ENCODE data around the gene PPDPF. TPM values are rescaled to one million over a fixed set of nuclear protein-coding genes. Genes with fewer than 3 reads are reported as not detected.

The PPDPF gene
- polyA plus RNA-seq, 3 donors: 13.4 to 39.9 (median 26.1) TPM

DNA sequence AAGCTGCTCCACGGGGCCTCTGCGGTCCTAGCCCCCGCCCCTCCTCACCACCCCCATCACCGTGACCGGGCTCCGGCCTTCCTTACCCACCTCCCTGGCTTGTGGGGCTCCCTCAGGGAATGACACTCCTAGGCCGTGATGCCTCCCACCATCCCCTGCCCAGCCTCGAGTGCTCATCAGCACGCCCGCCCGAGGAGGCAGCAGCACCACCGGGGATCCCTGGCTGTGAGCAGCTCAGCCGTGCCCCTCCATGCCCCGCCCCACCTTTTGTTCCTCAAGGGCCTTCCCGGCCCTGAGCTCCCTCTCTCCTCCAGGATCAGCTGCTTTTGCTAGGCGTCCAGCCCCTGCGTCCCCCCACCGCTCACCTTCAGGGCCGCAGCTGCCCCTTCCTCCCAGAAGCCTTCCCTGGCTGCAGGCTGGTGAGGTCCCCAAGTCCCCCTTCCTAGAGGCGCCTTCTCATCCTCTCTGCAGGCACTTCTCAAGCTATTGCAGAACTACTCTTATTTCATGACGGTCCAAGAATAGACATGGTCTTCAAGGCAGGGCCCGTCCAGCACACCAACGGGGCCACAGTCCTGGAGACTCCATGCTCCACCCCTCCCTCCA, 36.4 kb downstream of the PPDPF start:
- H3K4me1 Mint-ChIP-seq: peaks cover 10% of the 10 kb centered on the region
- Histone ChIP-seq H3K36me3 (replicated peaks in 1 of 2; ENCODE audit: control insufficient read depth in 1 of 2, insufficient read depth in 2 of 2, low read length in 2 of 2) (peaks cover 22 to 24% of the 10 kb centered on the region in 2 donors), H3K79me2 (ENCODE audit: insufficient read depth, low read length) (no peaks in the 10 kb centered on the region), H2AFZ (ENCODE audit: insufficient read depth, low read depth, low read length, poor library complexity, severe bottlenecking) (no peak overlapping the region), H3K27me3 (ENCODE audit: control insufficient read depth in 2 of 2, insufficient read depth in 2 of 2, low read length in 2 of 2) (peaks cover 2 to 66% of the 10 kb centered on the region in 2 donors), H3K4me2 (replicated peaks; ENCODE audit: extremely low read depth, low read length, poor library complexity, severe bottlenecking) (no peak overlapping the region), H3K9me3 (replicated peaks in 1 of 2; ENCODE audit: control insufficient read depth in 1 of 2, insufficient read depth in 1 of 2, low read length in 2 of 2) (peaks cover 0 to 7% of the 10 kb centered on the region in 2 donors), H3K9ac (ENCODE audit: insufficient read depth, low read length, poor library complexity, severe bottlenecking) (no peak overlapping the region), H3K4me3 (replicated peaks in 1 of 3; ENCODE audit: low read depth in 2 of 3, low read length in 3 of 3) (no peak overlapping the region), H3K4me1 (ENCODE audit: control insufficient read depth in 1 of 2, insufficient read depth in 2 of 2, low read length in 2 of 2) (peaks cover 15 to 22% of the 10 kb centered on the region in 2 donors), H3K27ac (ENCODE audit: low read depth in 1 of 2, low read length in 2 of 2) (no peak overlapping the region), H4K20me1 (ENCODE audit: insufficient read depth, low read length) (peaks cover 63% of the 10 kb centered on the region)
- H3K9me3 Mint-ChIP-seq: peaks cover 4 to 22% (median 6%) of the 10 kb centered on the region in 7 donors
- TF ChIP-seq, protein P1, sequence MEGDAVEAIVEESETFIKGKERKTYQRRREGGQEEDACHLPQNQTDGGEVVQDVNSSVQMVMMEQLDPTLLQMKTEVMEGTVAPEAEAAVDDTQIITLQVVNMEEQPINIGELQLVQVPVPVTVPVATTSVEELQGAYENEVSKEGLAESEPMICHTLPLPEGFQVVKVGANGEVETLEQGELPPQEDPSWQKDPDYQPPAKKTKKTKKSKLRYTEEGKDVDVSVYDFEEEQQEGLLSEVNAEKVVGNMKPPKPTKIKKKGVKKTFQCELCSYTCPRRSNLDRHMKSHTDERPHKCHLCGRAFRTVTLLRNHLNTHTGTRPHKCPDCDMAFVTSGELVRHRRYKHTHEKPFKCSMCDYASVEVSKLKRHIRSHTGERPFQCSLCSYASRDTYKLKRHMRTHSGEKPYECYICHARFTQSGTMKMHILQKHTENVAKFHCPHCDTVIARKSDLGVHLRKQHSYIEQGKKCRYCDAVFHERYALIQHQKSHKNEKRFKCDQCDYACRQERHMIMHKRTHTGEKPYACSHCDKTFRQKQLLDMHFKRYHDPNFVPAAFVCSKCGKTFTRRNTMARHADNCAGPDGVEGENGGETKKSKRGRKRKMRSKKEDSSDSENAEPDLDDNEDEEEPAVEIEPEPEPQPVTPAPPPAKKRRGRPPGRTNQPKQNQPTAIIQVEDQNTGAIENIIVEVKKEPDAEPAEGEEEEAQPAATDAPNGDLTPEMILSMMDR (IDR thresholded peaks at IDR 0.05): no peak
- peak overlapping the region in 1 of 2 donors; percentile 35 for H3K4me3 Mint-ChIP-seq
- peaks cover 27 to 75% (median 58%) of the 10 kb centered on the region in 3 donors for H3K27me3 Mint-ChIP-seq (ENCODE audit: low read depth in 3 of 3)
- no peak overlapping the region for H3K27ac Mint-ChIP-seq
- peaks cover 23 to 34% of the 10 kb centered on the region in 2 donors for H3K36me3 Mint-ChIP-seq
- intact Hi-C loops (cut with micrococcal nuclease): no loop called here
- WGBS (ENCODE audit: insufficient coverage): 89% methylated on average over 19 of the region's 23 CpGs
- no peak for DNase-seq

DNA sequence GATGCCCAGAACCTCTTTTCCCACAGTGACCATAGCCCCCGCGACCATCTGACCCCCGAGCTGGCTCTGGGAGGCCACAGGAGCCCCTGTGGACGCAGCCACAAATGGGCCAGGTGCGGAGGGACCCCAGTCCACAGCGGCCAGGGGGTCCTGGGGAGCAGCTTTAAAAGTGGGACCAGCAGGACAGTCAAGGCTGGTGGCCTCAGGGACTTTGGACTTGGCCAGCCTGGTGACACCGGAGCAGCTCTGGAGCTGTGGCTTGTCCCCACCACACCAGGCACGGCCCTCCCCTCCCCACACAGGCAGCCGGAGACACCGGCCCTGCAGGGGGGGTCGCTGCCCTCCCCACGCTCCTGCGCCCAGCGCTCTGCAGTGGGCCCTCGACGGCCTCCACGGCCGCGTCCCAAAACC, 36.9 kb downstream of the PPDPF start:
- no peak overlapping the region for H3K4me2 ChIP-seq (replicated peaks; ENCODE audit: extremely low read depth, low read length, poor library complexity, severe bottlenecking)
- H3K4me1 ChIP-seq (ENCODE audit: control insufficient read depth in 1 of 2, insufficient read depth in 2 of 2, low read length in 2 of 2): peaks cover 15 to 18% of the 10 kb centered on the region in 2 donors
- no peak overlapping the region for H3K9ac ChIP-seq (ENCODE audit: insufficient read depth, low read length, poor library complexity, severe bottlenecking)
- no peak overlapping the region for H3K27ac ChIP-seq (ENCODE audit: low read depth in 1 of 2, low read length in 2 of 2)
- intact Hi-C loops (cut with micrococcal nuclease): no loop called here
- no peak overlapping the region for H3K4me3 ChIP-seq (replicated peaks in 1 of 3; ENCODE audit: low read depth in 2 of 3, low read length in 3 of 3)
- Mint-ChIP-seq H3K4me1 (peaks cover 10% of the 10 kb centered on the region), H3K9me3 (peaks cover 4 to 19% (median 6%) of the 10 kb centered on the region in 7 donors), H3K36me3 (peaks cover 23 to 39% of the 10 kb centered on the region in 2 donors), H3K27me3 (ENCODE audit: low read depth in 3 of 3) (peaks cover 22 to 75% (median 53%) of the 10 kb centered on the region in 3 donors), H3K4me3 (no peak overlapping the region), H3K27ac (peak overlapping the region in 1 of 7 donors; percentile 30)
- TF ChIP-seq, protein P1 (IDR thresholded peaks at IDR 0.05): no peak
- no peaks in the 10 kb centered on the region for H3K79me2 ChIP-seq (ENCODE audit: insufficient read depth, low read length)
- peaks cover 0 to 7% of the 10 kb centered on the region in 2 donors for H3K9me3 ChIP-seq (replicated peaks in 1 of 2; ENCODE audit: control insufficient read depth in 1 of 2, insufficient read depth in 1 of 2, low read length in 2 of 2)
- peaks cover 22 to 29% of the 10 kb centered on the region in 2 donors for H3K36me3 ChIP-seq (replicated peaks in 1 of 2; ENCODE audit: control insufficient read depth in 1 of 2, insufficient read depth in 2 of 2, low read length in 2 of 2)
- no peak overlapping the region for H2AFZ ChIP-seq (ENCODE audit: insufficient read depth, low read depth, low read length, poor library complexity, severe bottlenecking)
- H3K27me3 ChIP-seq (ENCODE audit: control insufficient read depth in 2 of 2, insufficient read depth in 2 of 2, low read length in 2 of 2): peaks cover 2 to 63% of the 10 kb centered on the region in 2 donors
- DNase-seq: no peak
- peaks cover 68% of the 10 kb centered on the region for H4K20me1 ChIP-seq (ENCODE audit: insufficient read depth, low read length)
- WGBS (ENCODE audit: insufficient coverage): 98% methylated on average over 16 of the region's 19 CpGs
